Kidney (tissue), 14 donors: ENCODE measurements around the gene SEC23A. TPM values are rescaled to one million over a fixed set of nuclear protein-coding genes. Genes with fewer than 3 reads are reported as not detected.

Source experiments
- DNase-seq, 5 donors: peaks; one replicate each; pipeline ENCODE4 v3.0.0-alpha.2; 2013 to 2020
- FAIRE-seq: peaks from 2 replicates; lab custom pipeline; 2012; peaks lifted over from hg19 to GRCh38; lab: Jason Lieb, UNC
- H3K27ac ChIP-seq, 2 donors: one replicate each; pipeline ENCODE4 v1.7.0; 2013; ENCODE audit warnings: low read depth in 2 of 2, low read length in 2 of 2, inconsistent platforms in 1 of 2
- H3K27me3 ChIP-seq: one replicate; pipeline ENCODE4 v1.7.1; 2013; ENCODE audit warnings: low read length, inconsistent platforms; ENCODE audit not compliant: control insufficient read depth, insufficient read depth
- H3K36me3 ChIP-seq, 3 donors: one replicate each; pipeline versions ENCODE4 v1.7.0 to v1.7.1; 2013; ENCODE audit warnings: low read length in 3 of 3, control low read depth in 1 of 3, inconsistent platforms in 1 of 3; ENCODE audit not compliant: insufficient read depth in 3 of 3, control insufficient read depth in 2 of 3
- H3K4me1 ChIP-seq, 3 donors: one replicate each; pipeline versions ENCODE4 v1.7.0 to v1.7.1; 2013; ENCODE audit warnings: low read length in 3 of 3, inconsistent platforms in 1 of 3, low read depth in 1 of 3; ENCODE audit not compliant: control insufficient read depth in 2 of 3, insufficient read depth in 2 of 3
- H3K4me3 ChIP-seq, 3 donors: one replicate each; pipeline versions ENCODE4 v1.7.0 to v1.8.1; 2013; ENCODE audit warnings: low read length in 3 of 3, control low read depth in 1 of 3, inconsistent platforms in 1 of 3
- H3K9ac ChIP-seq, 3 donors: one replicate each; pipeline versions ENCODE4 v1.7.0 to v1.7.1; 2013; ENCODE audit warnings: low read length in 3 of 3, control low read depth in 1 of 3, inconsistent platforms in 1 of 3
- H3K9me3 ChIP-seq, 3 donors: one replicate each; pipeline versions ENCODE4 v1.7.0 to v1.7.1; 2013; ENCODE audit warnings: low read length in 3 of 3, control low read depth in 1 of 3, inconsistent platforms in 1 of 3; ENCODE audit not compliant: control insufficient read depth in 2 of 3, insufficient read depth in 1 of 3
- CTCF ChIP-seq: IDR thresholded peaks from 3 replicates; pipeline ENCODE4 v1.5.1; 2012; ENCODE audit warnings: mild to moderate bottlenecking, moderate library complexity, borderline replicate concordance; ENCODE audit not compliant: insufficient read depth; ENCODE audit errors: extremely low read depth
- intact Hi-C: fragments of 100-400 bp; cut with DNase I; formaldehyde crosslinking; loops from one replicate; pipeline ENCODE4 v1.11.1; 2022
- polyA plus RNA-seq: library from polyadenylated mRNA; stranded (reverse); fragments of 350-450 nt; fragmentation: Illumina TruSeq; extraction: RNeasy Lipid Tissue Mini Kit (QIAGEN cat#74804); gene quantifications from one replicate; pipeline ENCODE4 v1.2.3, GENCODE V29; 2014; ENCODE audit warnings: low read depth, low replicate concordance; ENCODE audit not compliant: insufficient read depth
- total RNA-seq: library from RNA; stranded (reverse); fragmentation: NEBNext Ultra II Directional; extraction: Animal tissue kit (Norgen Biotek cat#: 25700); gene quantifications from one replicate; pipeline ENCODE4 v1.2.1, GENCODE V29; 2021
- donor health status: control.
- donor health status: control.
- donor health status: control.
- donor health status: control.
- donor health status: control.
- donor health status: DM: yes; HTN: yes; CAD: no.
- donor health status: Normal renal cell carcinoma (clear cell type).

The SEC23A gene
- total and polyA plus RNA-seq, 2 donors from 2014 or later: 10.9 to 48.8 TPM

DNA sequence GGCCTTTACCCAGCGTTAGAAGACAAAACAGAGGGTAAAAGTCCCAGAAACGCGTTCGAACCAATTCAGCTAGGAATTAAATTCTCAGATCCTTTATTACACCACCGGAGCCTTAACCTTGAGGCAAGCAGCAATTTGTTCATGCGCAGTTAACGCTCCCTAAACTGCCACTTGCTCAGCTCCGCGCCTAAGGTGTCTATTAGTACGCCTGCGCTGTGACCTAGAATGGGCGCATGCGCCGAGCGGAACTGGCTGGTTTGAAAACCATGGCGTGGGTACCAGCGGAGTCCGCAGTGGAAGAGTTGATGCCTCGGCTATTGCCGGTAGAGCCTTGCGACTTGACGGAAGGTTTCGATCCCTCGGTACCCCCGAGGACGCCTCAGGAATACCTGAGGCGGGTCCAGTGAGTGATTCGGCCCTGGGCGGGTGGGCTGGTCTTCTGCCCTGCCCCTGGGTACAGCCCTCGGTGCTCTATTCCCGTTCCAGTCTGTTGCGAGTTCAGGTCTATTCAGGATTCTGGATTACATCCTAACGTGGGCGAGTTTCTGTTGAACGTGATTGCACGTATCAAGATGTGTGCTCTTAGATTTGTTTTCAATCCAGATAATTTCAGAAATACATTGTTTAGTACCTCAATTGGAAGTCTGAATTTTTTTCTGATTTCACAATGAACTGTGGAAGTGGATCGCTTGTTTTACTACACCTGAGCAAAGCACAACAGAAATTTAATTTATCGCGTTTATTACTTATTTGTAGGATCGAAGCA, 11.2 kb upstream of the SEC23A start, which contains the start of gene GEMIN2:
Gene GEMIN2, plus strand, starts transcription at position 251 of the 766 bp plus-strand sequence. Its CDS starts 16 bp downstream, at position 267.
- peaks cover 0 to 11% (median 0%) of the 10 kb centered on the region in 3 donors for H3K36me3 ChIP-seq
- no peak for TF ChIP-seq CTCF
- intact Hi-C loops: no loop called here
- H3K4me1 ChIP-seq: no peaks in the 10 kb centered on the region
- DNase-seq: peak; percentile 93 to 98 (median 96)
- peak within 1 kb of the TSS; percentile 33 to 95 (median 68) for H3K9ac ChIP-seq
- H3K9me3 ChIP-seq: no peaks in the 10 kb centered on the region
- H3K27me3 ChIP-seq: no peaks in the 10 kb centered on the region
- peak; percentile 74 for FAIRE-seq
- H3K4me3 ChIP-seq: peak within 1 kb of the TSS; percentile 61 to 98 (median 87)
- H3K27ac ChIP-seq: peak within 1 kb of the TSS; percentile 20 to 63

DNA sequence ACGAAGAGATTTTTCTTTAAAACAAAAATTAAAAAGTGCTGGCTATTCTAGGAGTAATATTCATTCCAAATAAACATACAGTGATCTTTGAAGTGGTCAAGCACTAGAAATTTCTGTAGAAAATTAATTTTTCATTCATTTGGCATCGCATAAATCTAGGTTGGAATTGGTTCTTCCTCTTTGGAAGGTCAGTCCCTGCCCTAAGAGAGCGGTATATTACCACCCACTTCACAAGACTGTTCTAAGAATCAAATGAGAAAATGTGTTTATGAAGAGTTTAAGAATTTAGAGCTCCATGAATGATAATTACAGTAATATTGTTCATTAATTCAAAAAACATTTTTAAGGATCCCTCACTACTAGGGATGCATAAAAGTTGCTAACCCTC, 10.6 kb upstream of the SEC23A start:
- no peak for FAIRE-seq
- Histone ChIP-seq H3K27ac (peak overlapping the region; percentile 20 to 63), H3K4me1 (no peaks in the 10 kb centered on the region), H3K36me3 (peaks cover 0 to 5% (median 0%) of the 10 kb centered on the region in 3 donors), H3K27me3 (no peaks in the 10 kb centered on the region), H3K9ac (peak overlapping the region; percentile 33 to 68 (median 63)), H3K4me3 (peak overlapping the region; percentile 61 to 98 (median 87)), H3K9me3 (no peaks in the 10 kb centered on the region)
- intact Hi-C loops: no loop called here
- no peak for DNase-seq
- TF ChIP-seq CTCF: no peak

GRCh38 chr14:39109893-39110715, 7.1 kb upstream of the SEC23A start:
- TF ChIP-seq CTCF: no peak
- Histone ChIP-seq H3K4me1 (no peaks in the 10 kb centered on the region), H3K9me3 (no peaks in the 10 kb centered on the region), H3K27ac (no peak overlapping the region), H3K27me3 (no peaks in the 10 kb centered on the region), H3K9ac (no peak overlapping the region), H3K36me3 (no peaks in the 10 kb centered on the region), H3K4me3 (no peak overlapping the region)
- intact Hi-C loops: no loop called here
- DNase-seq: no peak
- no peak for FAIRE-seq
